A673 (cell line): ENCODE data around the gene SLC8A3. TPM values are rescaled to one million over a fixed set of nuclear protein-coding genes. Genes with fewer than 3 reads are reported as not detected.

ENCODE experiments used
- BruUV-seq: library from RNA; stranded (reverse); fragments of 400-500 nt; replicated peaks from 2 replicates; lab custom pipeline; 2021; lab: Mats Ljungman, UMichigan
- CTCF ChIA-PET: fragments of 300-600 bp; sonication (Branson Sonifier 250); formaldehyde crosslinking; loops from one replicate; lab custom pipeline; 2022; ENCODE audit warnings: antibody characterized with exemption; lab: Charles Lee
- POLR2A ChIA-PET: fragments of 300-600 bp; sonication (Branson Sonifier 250); formaldehyde crosslinking; loops from one replicate; lab custom pipeline; 2022; ENCODE audit warnings: antibody characterized with exemption; ENCODE audit not compliant: low non-redundant PET; lab: Charles Lee
- DNase-seq: peaks from one replicate; pipeline ENCODE4 v3.0.0-alpha.2; 2015; ENCODE audit warnings: low spot score
- H3K27ac ChIP-seq: fragments of 200-600 bp; sonication (generic); 2 replicates; pipeline ENCODE4 v1.5.1; 2016; ENCODE audit warnings: mixed run types, low read depth, mild to moderate bottlenecking, mixed read lengths, antibody characterized with exemption, low read length; ENCODE audit not compliant: poor library complexity, severe bottlenecking
- H3K27me3 ChIP-seq: fragments of 200-600 bp; sonication (generic); replicated peaks from 2 replicates; pipeline ENCODE4 v1.6.1; 2017; ENCODE audit warnings: mixed run types, low read depth, mild to moderate bottlenecking, mixed read lengths, antibody characterized with exemption, low read length; ENCODE audit not compliant: insufficient read depth, poor library complexity
- H3K36me3 ChIP-seq: fragments of 200-600 bp; sonication (generic); 2 replicates; pipeline ENCODE4 v1.6.1; 2016; ENCODE audit warnings: mixed run types, mild to moderate bottlenecking, mixed read lengths, antibody characterized with exemption, low read length; ENCODE audit not compliant: insufficient read depth, poor library complexity, severe bottlenecking
- H3K4me1 ChIP-seq: fragments of 200-600 bp; sonication (generic); 2 replicates; pipeline ENCODE4 v1.6.1; 2017; ENCODE audit warnings: mixed run types, mild to moderate bottlenecking, mixed read lengths, antibody characterized with exemption, low read length; ENCODE audit not compliant: insufficient read depth, poor library complexity, severe bottlenecking
- H3K4me3 ChIP-seq: fragments of 200-600 bp; sonication (generic); 2 replicates; pipeline ENCODE4 v1.5.1; 2016; ENCODE audit warnings: low read depth, mixed run types, mild to moderate bottlenecking, mixed read lengths, low read length; ENCODE audit not compliant: poor library complexity, severe bottlenecking
- H3K9me3 ChIP-seq: fragments of 200-600 bp; sonication (generic); 2 replicates; pipeline ENCODE4 v1.6.1; 2016; ENCODE audit warnings: mixed run types, low read depth, mild to moderate bottlenecking, mixed read lengths, antibody characterized with exemption, low read length; ENCODE audit not compliant: poor library complexity, severe bottlenecking
- CTCF ChIP-seq: fragments of 300-800, 200-600 bp; sonication (generic); conservative IDR thresholded peaks from 2 replicates; pipeline ENCODE4 v1.5.1; 2017; ENCODE audit warnings: low read depth, mild to moderate bottlenecking, antibody characterized with exemption, low read length, moderate library complexity, mixed read lengths
- EZH2 ChIP-seq: fragments of 200-600 bp; sonication (generic); IDR thresholded peaks from 2 replicates; pipeline ENCODE4 v1.6.1; 2017; ENCODE audit warnings: borderline replicate concordance, low read depth, mild to moderate bottlenecking, mixed read lengths, antibody characterized with exemption, low read length; ENCODE audit not compliant: poor library complexity, severe bottlenecking
- intact Hi-C: fragments of 100-400 bp; cut with micrococcal nuclease; formaldehyde crosslinking; loops from one replicate; pipeline ENCODE4 v1.10.0; 2022; ENCODE audit not compliant: unreplicated experiment
- total RNA-seq: library from RNA; stranded (reverse); gene quantifications from 2 replicates; pipeline ENCODE4 v1.2.3, GENCODE V29; 2021

The SLC8A3 gene
- total RNA-seq, 1 experiment from 2014 or later: not detected

GRCh38 chr14:70020352-70021170 lies 168.2 kb downstream of the SLC8A3 start:
- TF ChIP-seq CTCF (no peak), EZH2 (no peak)
- no TSS peak for BruUV-seq
- intact Hi-C loops: no loop called here
- no peaks in the 10 kb centered on the region for H3K4me1 ChIP-seq
- no peak overlapping the region for H3K27ac ChIP-seq
- no peak for DNase-seq
- H3K4me3 ChIP-seq: no peak overlapping the region
- POLR2A ChIA-PET: no interaction called here
- H3K27me3 ChIP-seq: peaks cover 3% of the 10 kb centered on the region
- H3K9me3 ChIP-seq: no peaks in the 10 kb centered on the region
- no peaks in the 10 kb centered on the region for H3K36me3 ChIP-seq
- CTCF ChIA-PET: no interaction called here

GRCh38 chr14:70019695-70020094 lies 169.1 kb downstream of the SLC8A3 start:
- Histone ChIP-seq H3K27ac (no peak overlapping the region), H3K27me3 (peaks cover 3% of the 10 kb centered on the region), H3K9me3 (no peaks in the 10 kb centered on the region), H3K4me3 (no peak overlapping the region), H3K4me1 (no peaks in the 10 kb centered on the region), H3K36me3 (no peaks in the 10 kb centered on the region)
- ChIA-PET CTCF (no interaction called here), POLR2A (interaction anchor here (0.6 kb wide), 1 partner anchor 201 kb away, joined by 4 read pairs; no protein-coding TSS in a partner anchor)
- no peak for DNase-seq
- TF ChIP-seq EZH2: no peak
- TF ChIP-seq CTCF: no peak
- no TSS peak for BruUV-seq
- intact Hi-C loops: no loop called here

- Histone ChIP-seq H3K4me3 (no peak overlapping the region), H3K36me3 (no peaks in the 10 kb centered on the region), H3K9me3 (no peaks in the 10 kb centered on the region), H3K4me1 (no peaks in the 10 kb centered on the region), H3K27me3 (peaks cover 3% of the 10 kb centered on the region), H3K27ac (no peak overlapping the region)
- BruUV-seq: no TSS peak
- TF ChIP-seq CTCF (no peak), EZH2 (no peak)
- ChIA-PET POLR2A (no interaction called here), CTCF (no interaction called here)
- intact Hi-C loops: no loop called here
- no peak for DNase-seq
Observed at GRCh38 chr14:70018713-70019211, 170.0 kb downstream of the SLC8A3 start.
